DND-41 (cell line): ENCODE data around the gene BRD3.

Source experiments
- ATAC-seq: fragments of 200-7000 bp; cut with Tn5 transposase; 3 replicates; pipeline ENCODE4 v1.9.1; 2021; ENCODE audit warnings: low read depth; ENCODE audit not compliant: insufficient read depth
- DNase-seq: peaks from one replicate; pipeline ENCODE4 v3.0.0-alpha.2; 2020
- H2AFZ ChIP-seq: 2 replicates; pipeline ENCODE4 v1.6.0; 2012; ENCODE audit warnings: low read depth, low read length
- H3K27ac ChIP-seq: 2 replicates; pipeline ENCODE4 v1.5.1; 2012; ENCODE audit warnings: low read length, inconsistent platforms
- H3K27me3 ChIP-seq: fragments of 200-600 bp; sonication (generic); 2 replicates; pipeline ENCODE4 v1.6.0; 2012; ENCODE audit warnings: low read length, mild to moderate bottlenecking, inconsistent platforms; ENCODE audit not compliant: insufficient read depth, poor library complexity
- H3K36me3 ChIP-seq: 2 replicates; pipeline ENCODE4 v1.5.1; 2012; ENCODE audit warnings: low read length, inconsistent platforms; ENCODE audit not compliant: insufficient read depth
- H3K4me1 ChIP-seq: 2 replicates; pipeline ENCODE4 v1.5.1; 2012; ENCODE audit warnings: mild to moderate bottlenecking, low read length; ENCODE audit not compliant: insufficient read depth
- H3K4me2 ChIP-seq: 2 replicates; pipeline ENCODE4 v1.6.0; 2012; ENCODE audit warnings: mild to moderate bottlenecking, moderate library complexity, low read length, inconsistent platforms; ENCODE audit not compliant: insufficient read depth
- H3K4me3 ChIP-seq, 2 experiments: fragments of 200-600 bp in 1 of 2; shearing (Covaris generic) in 1 of 2; 2 replicates each; pipeline ENCODE4 v1.5.1; 2012 to 2016; ENCODE audit warnings: inconsistent platforms in 2 of 2, low read length in 2 of 2, mild to moderate bottlenecking in 2 of 2, low read depth in 1 of 2, moderate library complexity in 1 of 2
- H3K79me2 ChIP-seq: 2 replicates; pipeline ENCODE4 v1.6.0; 2012; ENCODE audit warnings: low read length, inconsistent platforms; ENCODE audit not compliant: insufficient read depth
- H3K9ac ChIP-seq: 2 replicates; pipeline ENCODE4 v1.6.0; 2012; ENCODE audit warnings: low read depth, mild to moderate bottlenecking, inconsistent platforms, low read length, moderate library complexity
- H3K9me3 ChIP-seq: 2 replicates; pipeline ENCODE4 v1.5.1; 2012; ENCODE audit warnings: low read length, moderate library complexity, mild to moderate bottlenecking, inconsistent platforms; ENCODE audit not compliant: insufficient read depth, severe bottlenecking
- H4K20me1 ChIP-seq: 2 replicates; pipeline ENCODE4 v1.6.0; 2012; ENCODE audit warnings: low read length; ENCODE audit not compliant: insufficient read depth
- EZH2 ChIP-seq: IDR thresholded peaks from 3 replicates; pipeline ENCODE4 v1.6.1; 2012; ENCODE audit warnings: borderline replicate concordance, low read depth, mild to moderate bottlenecking, moderate library complexity, low read length, inconsistent platforms; ENCODE audit not compliant: severe bottlenecking
- TF ChIP-seq, protein P1 (sequence below): IDR thresholded peaks from 2 replicates; pipeline ENCODE4 v1.5.1; 2012; ENCODE audit warnings: borderline replicate concordance, low read length, moderate library complexity, mild to moderate bottlenecking; ENCODE audit not compliant: poor library complexity, severe bottlenecking; ENCODE audit errors: extremely low read depth

BRD3 gene

GRCh38 chr9:133986061-133986460 lies 81.8 kb downstream of the BRD3 start:
- H3K4me1 ChIP-seq = no peaks in the 10 kb centered on the region
- no peaks in the 10 kb centered on the region for H3K79me2 ChIP-seq

GRCh38 chr9:133982971-133983720 lies 84.7 kb downstream of the BRD3 start:
- no peak overlapping the region for H3K4me3 ChIP-seq
- H3K79me2 ChIP-seq = no peaks in the 10 kb centered on the region
- ATAC-seq (no peak), DNase-seq (no peak)
- H4K20me1 ChIP-seq = no peaks in the 10 kb centered on the region
- H3K4me1 ChIP-seq = no peaks in the 10 kb centered on the region
- no peak overlapping the region for H3K9ac ChIP-seq
- no peak overlapping the region for H2AFZ ChIP-seq
- H3K9me3 ChIP-seq = no peaks in the 10 kb centered on the region
- no peaks in the 10 kb centered on the region for H3K36me3 ChIP-seq
- no peak for TF ChIP-seq EZH2
- TF ChIP-seq, protein P1, sequence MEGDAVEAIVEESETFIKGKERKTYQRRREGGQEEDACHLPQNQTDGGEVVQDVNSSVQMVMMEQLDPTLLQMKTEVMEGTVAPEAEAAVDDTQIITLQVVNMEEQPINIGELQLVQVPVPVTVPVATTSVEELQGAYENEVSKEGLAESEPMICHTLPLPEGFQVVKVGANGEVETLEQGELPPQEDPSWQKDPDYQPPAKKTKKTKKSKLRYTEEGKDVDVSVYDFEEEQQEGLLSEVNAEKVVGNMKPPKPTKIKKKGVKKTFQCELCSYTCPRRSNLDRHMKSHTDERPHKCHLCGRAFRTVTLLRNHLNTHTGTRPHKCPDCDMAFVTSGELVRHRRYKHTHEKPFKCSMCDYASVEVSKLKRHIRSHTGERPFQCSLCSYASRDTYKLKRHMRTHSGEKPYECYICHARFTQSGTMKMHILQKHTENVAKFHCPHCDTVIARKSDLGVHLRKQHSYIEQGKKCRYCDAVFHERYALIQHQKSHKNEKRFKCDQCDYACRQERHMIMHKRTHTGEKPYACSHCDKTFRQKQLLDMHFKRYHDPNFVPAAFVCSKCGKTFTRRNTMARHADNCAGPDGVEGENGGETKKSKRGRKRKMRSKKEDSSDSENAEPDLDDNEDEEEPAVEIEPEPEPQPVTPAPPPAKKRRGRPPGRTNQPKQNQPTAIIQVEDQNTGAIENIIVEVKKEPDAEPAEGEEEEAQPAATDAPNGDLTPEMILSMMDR = no peak
- H3K27me3 ChIP-seq = no peaks in the 10 kb centered on the region
- H3K27ac ChIP-seq = no peak overlapping the region
- H3K4me2 ChIP-seq = no peak overlapping the region

More at GRCh38 chr9:133986061-133986460, 81.8 kb downstream of the BRD3 start:
- no peaks in the 10 kb centered on the region for H3K36me3 ChIP-seq
- no peak overlapping the region for H2AFZ ChIP-seq
- no peaks in the 10 kb centered on the region for H3K27me3 ChIP-seq
- DNase-seq (no peak), ATAC-seq (no peak)
- no peak overlapping the region for H3K4me2 ChIP-seq
- no peak overlapping the region for H3K27ac ChIP-seq
- no peak overlapping the region for H3K9ac ChIP-seq
- no peaks in the 10 kb centered on the region for H4K20me1 ChIP-seq
- TF ChIP-seq EZH2 = no peak
- TF ChIP-seq, protein P1 = no peak
- H3K4me3 ChIP-seq = no peak overlapping the region
- no peaks in the 10 kb centered on the region for H3K9me3 ChIP-seq

DNA sequence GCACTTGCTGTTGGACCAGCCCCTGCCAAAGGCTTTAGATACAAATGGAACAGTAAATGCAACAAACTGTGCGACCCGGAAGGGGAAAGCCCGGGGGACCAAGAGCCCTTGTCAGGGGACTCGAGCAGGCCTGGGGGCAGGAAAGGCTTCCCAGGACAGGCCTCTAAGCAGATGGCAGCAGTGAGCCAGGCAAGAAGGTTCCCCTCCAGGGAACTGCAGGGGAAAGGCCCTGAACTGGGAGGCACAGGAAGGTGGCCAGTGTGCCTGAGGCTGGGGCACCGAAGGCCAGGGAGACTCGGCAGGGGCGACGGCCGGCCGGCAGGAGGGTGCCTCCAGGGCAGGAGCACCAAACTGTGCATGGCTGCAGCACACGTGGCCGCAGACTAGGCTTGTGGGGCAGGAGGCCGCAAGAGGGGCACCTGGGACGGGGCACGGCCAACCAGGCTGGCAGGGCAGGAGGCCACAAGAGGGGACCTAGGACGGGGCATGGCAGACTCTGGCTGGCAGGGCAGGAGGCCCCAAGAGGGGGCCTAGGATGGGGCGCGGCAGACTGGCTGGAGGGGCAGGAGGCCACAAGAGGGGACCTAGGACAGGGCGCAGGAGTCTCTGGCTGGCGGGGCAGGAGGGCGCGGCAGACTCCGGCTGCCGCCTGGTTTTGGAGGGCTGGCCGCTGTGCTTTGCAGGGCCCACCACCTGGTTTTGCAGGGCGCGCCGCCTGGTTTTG lies 85.7 kb downstream of the BRD3 start:
- no peak for ATAC-seq
- H3K4me3 ChIP-seq = no peak overlapping the region
- no peak overlapping the region for H2AFZ ChIP-seq
- H3K4me2 ChIP-seq = no peak overlapping the region
- no peak overlapping the region for H3K9ac ChIP-seq
- TF ChIP-seq, protein P1 = no peak
- no peak for TF ChIP-seq EZH2
- no peak overlapping the region for H3K27ac ChIP-seq
- H3K79me2 ChIP-seq = no peaks in the 10 kb centered on the region
- no peaks in the 10 kb centered on the region for H4K20me1 ChIP-seq
- H3K36me3 ChIP-seq = no peaks in the 10 kb centered on the region
- H3K27me3 ChIP-seq = no peaks in the 10 kb centered on the region
- no peak for DNase-seq
- H3K9me3 ChIP-seq = no peaks in the 10 kb centered on the region
- no peaks in the 10 kb centered on the region for H3K4me1 ChIP-seq
